GM10266 (cell line): ENCODE results near the gene STK32A.

Experiments
- DNase-seq: peaks from one replicate; pipeline ENCODE4 v3.0.0; 2012; ENCODE audit errors: extremely low spot score
- CTCF ChIP-seq: IDR thresholded peaks from 2 replicates; pipeline ENCODE4 v1.5.1; 2012; ENCODE audit warnings: mild to moderate bottlenecking, low read depth; ENCODE audit not compliant: control insufficient read depth, insufficient read depth; ENCODE audit errors: missing control alignments

Gene STK32A

GRCh38 chr5:147344861-147345260 lies 110.0 kb downstream of the STK32A start:
- TF ChIP-seq CTCF: no peak
- no peak for DNase-seq

- DNase-seq: no peak
- no peak for TF ChIP-seq CTCF
These were observed 111.3 kb downstream of the STK32A start for GRCh38 chr5:147346006-147346561.

GRCh38 chr5:147348046-147348445 lies 113.2 kb downstream of the STK32A start:
- no peak for TF ChIP-seq CTCF
- no peak for DNase-seq

- no peak for DNase-seq
- TF ChIP-seq CTCF: no peak
These were observed 113.6 kb downstream of the STK32A start for GRCh38 chr5:147348451-147348850.

GRCh38 chr5:147349241-147349640 lies 114.4 kb downstream of the STK32A start:
- no peak for DNase-seq
- TF ChIP-seq CTCF: no peak

DNA sequence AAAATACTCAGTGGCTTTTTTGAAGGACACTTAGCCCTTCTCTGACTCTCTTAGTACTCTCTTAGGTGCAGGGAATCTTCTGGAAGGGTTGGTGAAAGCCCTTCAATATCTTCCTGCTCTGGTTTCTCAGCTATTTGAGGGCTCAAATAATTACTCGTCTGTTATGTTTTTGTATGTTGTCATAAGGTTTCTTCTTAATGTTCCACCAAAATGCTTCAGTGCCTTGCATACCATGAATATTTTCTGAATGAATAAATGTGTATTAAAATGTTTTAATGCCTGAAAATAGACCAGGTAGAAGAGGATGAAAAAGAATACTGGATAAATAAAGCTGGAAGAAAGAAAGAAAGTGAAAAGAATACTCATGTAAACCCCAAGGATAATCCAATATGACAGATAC lies 124.3 kb downstream of the STK32A start:
- no peak for TF ChIP-seq CTCF
- no peak for DNase-seq

DNA sequence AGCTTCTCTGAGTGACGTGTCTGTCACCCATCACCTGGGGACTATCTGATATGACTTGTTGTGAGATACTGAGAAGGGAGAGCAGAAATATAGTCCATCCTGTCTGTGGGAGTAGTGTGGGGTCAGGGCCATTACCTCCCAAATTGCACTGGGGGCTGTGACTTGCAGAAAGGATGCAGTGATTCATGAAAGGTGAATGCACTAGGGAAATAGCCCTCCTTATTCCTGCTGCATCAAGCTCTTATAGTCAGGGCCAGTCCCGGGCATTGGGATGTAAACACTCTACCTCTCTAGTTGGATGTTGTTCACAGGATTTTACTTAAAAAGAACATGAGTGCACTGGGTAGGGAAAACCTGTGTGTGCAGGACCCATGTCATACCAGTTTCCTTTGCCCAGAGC lies 124.8 kb downstream of the STK32A start:
- TF ChIP-seq CTCF: no peak
- DNase-seq: no peak
